ENCODE results near the gene CALML4. TPM values are rescaled to one million over a fixed set of nuclear protein-coding genes. Genes with fewer than 3 reads are reported as not detected.
"Not testable (repeated sequence)": the region's sequence is repeated elsewhere in the genome, so short reads cannot be mapped to it uniquely, and the experiment has no call there.

CALML4 gene
- total and polyA plus RNA-seq, 2 experiments from 2014 or later, result 1.4 to 4.5 TPM

DNA sequence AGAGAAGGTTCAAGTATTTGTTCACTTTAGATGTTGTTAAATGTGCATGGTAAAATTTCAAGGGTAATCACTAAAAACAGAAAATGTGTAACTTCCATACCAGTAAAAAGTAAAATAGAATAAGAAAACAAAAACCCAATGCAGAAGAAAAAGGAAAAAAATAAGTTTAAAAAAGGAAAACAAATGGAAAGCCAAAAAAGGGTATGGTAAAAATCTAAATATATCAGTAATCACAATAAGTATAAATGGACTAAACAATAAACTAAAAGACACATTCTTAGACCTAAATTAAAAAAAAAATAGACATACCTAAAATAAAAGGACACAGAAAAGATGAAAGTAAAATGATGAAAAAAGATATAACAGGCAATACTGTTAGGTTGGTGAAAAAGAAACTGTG is 33.9 kb upstream of the CALML4 start:
- Histone ChIP-seq H3K4me3 (no peak overlapping the region), H3K27me3 (no peaks in the 10 kb centered on the region), H3K4me1 (ENCODE audit: low read depth) (peaks cover 5% of the 10 kb centered on the region), H3K36me3 (no peaks in the 10 kb centered on the region), H3K9me3 (ENCODE audit: low read depth) (no peaks in the 10 kb centered on the region), H3K27ac (no peak overlapping the region)
- no peak for DNase-seq (ENCODE audit: low read depth in 1 of 2, low spot score in 1 of 2)
- TF ChIP-seq, protein P1, sequence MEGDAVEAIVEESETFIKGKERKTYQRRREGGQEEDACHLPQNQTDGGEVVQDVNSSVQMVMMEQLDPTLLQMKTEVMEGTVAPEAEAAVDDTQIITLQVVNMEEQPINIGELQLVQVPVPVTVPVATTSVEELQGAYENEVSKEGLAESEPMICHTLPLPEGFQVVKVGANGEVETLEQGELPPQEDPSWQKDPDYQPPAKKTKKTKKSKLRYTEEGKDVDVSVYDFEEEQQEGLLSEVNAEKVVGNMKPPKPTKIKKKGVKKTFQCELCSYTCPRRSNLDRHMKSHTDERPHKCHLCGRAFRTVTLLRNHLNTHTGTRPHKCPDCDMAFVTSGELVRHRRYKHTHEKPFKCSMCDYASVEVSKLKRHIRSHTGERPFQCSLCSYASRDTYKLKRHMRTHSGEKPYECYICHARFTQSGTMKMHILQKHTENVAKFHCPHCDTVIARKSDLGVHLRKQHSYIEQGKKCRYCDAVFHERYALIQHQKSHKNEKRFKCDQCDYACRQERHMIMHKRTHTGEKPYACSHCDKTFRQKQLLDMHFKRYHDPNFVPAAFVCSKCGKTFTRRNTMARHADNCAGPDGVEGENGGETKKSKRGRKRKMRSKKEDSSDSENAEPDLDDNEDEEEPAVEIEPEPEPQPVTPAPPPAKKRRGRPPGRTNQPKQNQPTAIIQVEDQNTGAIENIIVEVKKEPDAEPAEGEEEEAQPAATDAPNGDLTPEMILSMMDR (IDR thresholded peaks at IDR 0.05; ENCODE audit: low read depth, low read length), result no peak

DNA sequence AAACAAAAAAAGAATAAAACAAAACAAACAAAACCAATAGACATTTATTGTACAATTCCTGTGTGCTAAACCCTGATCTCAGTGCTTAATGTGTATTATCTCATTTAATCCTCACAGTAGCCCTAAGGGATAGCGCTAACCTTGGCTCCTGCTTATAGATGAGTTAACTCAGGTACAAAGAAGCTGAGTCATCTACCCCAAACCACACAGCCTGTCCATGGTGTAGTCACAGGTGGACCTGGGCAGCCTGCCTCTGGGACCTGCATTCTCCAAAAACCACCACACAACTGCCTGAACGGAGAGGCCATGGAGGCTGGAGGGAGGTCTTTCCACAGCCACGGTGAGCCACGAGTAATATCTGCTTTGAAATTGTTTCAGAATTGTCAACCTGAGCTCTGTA is 29.9 kb upstream of the CALML4 start:
- H3K27ac ChIP-seq, result no peak overlapping the region
- no peaks in the 10 kb centered on the region for H3K36me3 ChIP-seq
- no peak overlapping the region for H3K4me3 ChIP-seq
- TF ChIP-seq, protein P1 (IDR thresholded peaks at IDR 0.05; ENCODE audit: low read depth, low read length), result no peak
- no peak for DNase-seq (ENCODE audit: low read depth in 1 of 2, low spot score in 1 of 2)
- no peaks in the 10 kb centered on the region for H3K9me3 ChIP-seq (ENCODE audit: low read depth)
- H3K27me3 ChIP-seq, result no peaks in the 10 kb centered on the region
- peaks cover 5% of the 10 kb centered on the region for H3K4me1 ChIP-seq (ENCODE audit: low read depth)

DNA sequence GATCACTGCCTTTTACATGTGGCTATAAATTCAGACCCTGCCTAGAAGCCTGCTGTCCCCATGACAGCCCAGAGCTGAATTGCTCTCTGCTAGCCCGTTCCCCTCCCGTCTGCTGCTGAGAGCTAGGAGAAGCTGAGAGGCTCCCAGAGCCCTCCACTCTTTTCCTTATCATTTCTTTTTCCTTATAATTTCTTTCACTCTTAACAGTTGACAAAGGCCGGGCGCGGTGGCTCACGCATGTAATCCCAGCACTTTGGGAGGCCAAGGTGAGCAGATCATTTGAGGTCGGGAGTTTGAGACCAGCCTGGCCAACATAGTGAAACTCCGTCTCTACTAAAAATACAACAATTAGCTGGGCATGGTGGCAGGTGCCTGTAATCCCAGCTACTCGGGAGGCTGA is 29.4 kb upstream of the CALML4 start:
- not testable (repeated sequence) for H3K27me3 ChIP-seq; H3K27ac ChIP-seq; H3K9me3 ChIP-seq (ENCODE audit: low read depth); H3K4me3 ChIP-seq; H3K4me1 ChIP-seq (ENCODE audit: low read depth); H3K36me3 ChIP-seq
- peak in 1 of 2 donors; percentile 21 for DNase-seq (ENCODE audit: low read depth in 1 of 2, low spot score in 1 of 2)

DNA sequence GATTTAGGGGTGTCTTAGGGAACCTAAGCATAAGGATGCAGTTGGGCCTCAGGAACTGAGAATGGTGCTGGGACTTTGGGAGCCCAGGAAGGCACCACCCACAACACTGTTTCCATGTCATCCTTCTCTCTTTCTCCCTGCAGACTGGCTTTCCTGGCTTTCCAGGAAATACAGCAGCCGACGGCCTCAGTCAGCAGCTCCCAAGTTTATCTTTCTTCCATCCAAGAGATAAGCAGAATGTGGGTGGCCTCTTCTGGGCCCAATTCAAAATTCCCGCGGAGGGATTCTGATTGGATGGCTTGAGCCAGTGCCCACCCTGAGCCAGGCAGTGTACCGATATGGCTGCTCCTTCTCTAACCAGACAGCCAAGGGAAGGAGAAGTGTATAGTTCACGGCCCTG is 28.9 kb upstream of the CALML4 start:
- TF ChIP-seq, protein P1 (IDR thresholded peaks at IDR 0.05; ENCODE audit: low read depth, low read length), result no peak
- H3K27me3 ChIP-seq, result no peaks in the 10 kb centered on the region
- peak in 1 of 2 donors; percentile 23 for DNase-seq (ENCODE audit: low read depth in 1 of 2, low spot score in 1 of 2)
- peaks cover 5% of the 10 kb centered on the region for H3K4me1 ChIP-seq (ENCODE audit: low read depth)
- no peak overlapping the region for H3K4me3 ChIP-seq
- no peaks in the 10 kb centered on the region for H3K9me3 ChIP-seq (ENCODE audit: low read depth)
- no peaks in the 10 kb centered on the region for H3K36me3 ChIP-seq
- H3K27ac ChIP-seq, result no peak overlapping the region

DNA sequence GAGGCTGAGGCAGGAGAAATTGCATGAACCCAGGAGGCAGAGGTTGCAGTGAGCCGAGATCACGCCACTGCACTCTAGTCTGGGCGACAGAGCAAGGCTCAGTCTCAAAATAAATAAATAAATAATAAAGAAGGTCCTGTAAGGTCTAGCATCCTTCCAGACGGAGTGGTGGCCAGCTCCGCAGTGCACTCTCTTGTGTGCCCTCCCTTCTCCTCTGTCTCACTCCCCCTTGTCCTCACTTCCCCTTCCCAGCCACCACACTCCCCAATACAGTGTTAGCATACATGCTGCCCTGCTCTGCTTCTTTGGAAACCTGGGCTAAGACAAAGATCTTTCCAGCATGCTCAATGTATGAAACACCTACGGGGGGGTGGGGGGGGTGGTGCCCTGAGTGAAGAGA is 27.8 kb upstream of the CALML4 start:
- TF ChIP-seq, protein P1 (IDR thresholded peaks at IDR 0.05; ENCODE audit: low read depth, low read length), result no peak
- Histone ChIP-seq H3K27me3 (no peaks in the 10 kb centered on the region), H3K9me3 (ENCODE audit: low read depth) (no peaks in the 10 kb centered on the region), H3K4me3 (no peak overlapping the region), H3K27ac (no peak overlapping the region), H3K4me1 (ENCODE audit: low read depth) (peaks cover 5% of the 10 kb centered on the region), H3K36me3 (no peaks in the 10 kb centered on the region)
- no peak for DNase-seq (ENCODE audit: low read depth in 1 of 2, low spot score in 1 of 2)

DNA sequence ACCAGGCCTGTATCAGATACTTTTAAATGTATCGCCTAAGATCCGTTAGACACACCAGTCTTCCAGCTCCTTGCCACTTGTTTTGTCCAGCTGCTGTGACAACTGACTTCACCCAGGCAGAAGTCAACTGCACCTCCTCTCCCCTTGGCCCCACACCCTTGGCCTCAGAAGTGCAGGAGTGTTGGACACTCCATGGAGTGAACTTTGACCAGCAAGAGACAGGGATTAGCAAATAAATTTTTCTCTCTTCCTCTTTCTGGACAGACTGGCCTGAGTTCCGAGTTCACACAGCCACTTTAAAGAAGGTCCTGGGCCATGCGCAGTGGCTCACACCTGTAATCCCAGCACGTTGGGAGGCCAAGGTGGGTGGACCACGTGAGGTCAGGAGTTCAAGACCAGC is 27.3 kb upstream of the CALML4 start:
- no peaks in the 10 kb centered on the region for H3K36me3 ChIP-seq
- no peak overlapping the region for H3K4me3 ChIP-seq
- no peak for DNase-seq (ENCODE audit: low read depth in 1 of 2, low spot score in 1 of 2)
- H3K27me3 ChIP-seq, result no peaks in the 10 kb centered on the region
- H3K27ac ChIP-seq, result no peak overlapping the region
- no peaks in the 10 kb centered on the region for H3K9me3 ChIP-seq (ENCODE audit: low read depth)
- TF ChIP-seq, protein P1 (IDR thresholded peaks at IDR 0.05; ENCODE audit: low read depth, low read length), result no peak
- peaks cover 5% of the 10 kb centered on the region for H3K4me1 ChIP-seq (ENCODE audit: low read depth)
